ENCODE measurements around the gene GFPT1. TPM values are rescaled to one million over a fixed set of nuclear protein-coding genes. Genes with fewer than 3 reads are reported as not detected.

GFPT1 gene
- total and polyA plus RNA-seq, 9 of the 15 experiments (the other 6 are each of a cell fraction or from before 2014, with no cell fraction given), result 6.6 to 38.3 (median 15.9) TPM

GRCh38 chr2:69292256-69292655 lies 94.8 kb downstream of the GFPT1 start:
- ChIA-PET CTCF (ENCODE audit: low intra/inter-chr PET ratio) (no interaction called here), POLR2A (no interaction called here)
- ATAC-seq, result no peak
- no peak for FAIRE-seq
- BruUV-seq (replicated peaks), result no TSS peak
- DNase-seq (ENCODE audit: extremely low read depth in 1 of 4, low spot score in 3 of 4), result no peak
- no peak overlapping the region for H3K4me3 ChIP-seq
- no peak overlapping the region for H3K4me2 ChIP-seq (ENCODE audit: insufficient read depth, low read length)
- intact Hi-C loops (cut with micrococcal nuclease) (no loop called here), in situ Hi-C loops (cut with MboI) (no loop called here)
- no peaks in the 10 kb centered on the region for H3K4me1 ChIP-seq (replicated peaks in 1 of 2; ENCODE audit: control insufficient read depth in 2 of 2, insufficient read depth in 2 of 2, low read length in 2 of 2)
- H3K9me3 ChIP-seq (replicated peaks; ENCODE audit: control insufficient read depth, insufficient read depth, low read depth, low read length), result no peaks in the 10 kb centered on the region
- no peaks in the 10 kb centered on the region for H3K36me3 ChIP-seq (ENCODE audit: control insufficient read depth, insufficient read depth, low read length)
- H2AFZ ChIP-seq (ENCODE audit: low read depth, low read length), result no peak overlapping the region
- TF ChIP-seq JUNB (CRISPR knock-in tag; conservative IDR thresholded peaks at IDR 0.05) (no peak), TSHZ1 (CRISPR knock-in tag; IDR thresholded peaks at IDR 0.05) (no peak), ATF3 (IDR thresholded peaks at IDR 0.05) (no peak), ATF3 (CRISPR knock-in tag; conservative IDR thresholded peaks at IDR 0.05) (no peak), STAT5B (CRISPR knock-in tag; IDR thresholded peaks at IDR 0.05) (no peak), ESRRA (IDR thresholded peaks at IDR 0.05; ENCODE audit: borderline replicate concordance, low read depth) (no peak), RFX7 (CRISPR knock-in tag; IDR thresholded peaks at IDR 0.05) (no peak), PURB (CRISPR knock-in tag; IDR thresholded peaks at IDR 0.05; ENCODE audit: low read depth) (no peak), L3MBTL2 (IDR thresholded peaks at IDR 0.05) (no peak), ZNF584 (CRISPR knock-in tag; IDR thresholded peaks at IDR 0.05; ENCODE audit: low read depth) (no peak), NR2F6 (CRISPR knock-in tag; IDR thresholded peaks at IDR 0.05) (no peak), ZNF224 (CRISPR knock-in tag; IDR thresholded peaks at IDR 0.05) (no peak), TEAD1 (CRISPR knock-in tag; IDR thresholded peaks at IDR 0.05) (no peak), TFAP4 (CRISPR knock-in tag; IDR thresholded peaks at IDR 0.05; ENCODE audit: borderline replicate concordance) (no peak), LEF1 (IDR thresholded peaks at IDR 0.05) (no peak), HSF4 (CRISPR knock-in tag; IDR thresholded peaks at IDR 0.05; ENCODE audit: borderline replicate concordance) (no peak), FOSL1 (tag; conservative IDR thresholded peaks at IDR 0.05) (no peak)
- peaks cover 5% of the 10 kb centered on the region; the same call in 1 of the 2 replicates for H4K20me1 ChIP-seq (replicated peaks; ENCODE audit: control insufficient read depth, insufficient read depth, low read length)
- H3K27ac ChIP-seq (ENCODE audit: extremely low read depth, low read depth, low read length), result no peak overlapping the region
- WGBS (ENCODE audit: insufficient coverage, low coverage, missing lambda C conversion rate), result 0% methylated on average over 3 of the region's 3 CpGs
- H3K27me3 ChIP-seq (ENCODE audit: control insufficient read depth in 2 of 2, insufficient read depth in 2 of 2, low read length in 2 of 2), result peaks cover 19 to 44% of the 10 kb centered on the region in 2 experiments
- H3K79me2 ChIP-seq (ENCODE audit: control insufficient read depth, insufficient read depth, low read length), result no peaks in the 10 kb centered on the region
- H3K9ac ChIP-seq (ENCODE audit: insufficient read depth in 1 of 2, low read depth in 2 of 2, low read length in 2 of 2), result no peak overlapping the region
- H3K9me1 ChIP-seq (ENCODE audit: control insufficient read depth, insufficient read depth, low read length), result peaks cover 4% of the 10 kb centered on the region
